Stimulated activated CD8-positive, alpha-beta memory T cell treated with anti-CD3 and anti-CD28 coated beads, Interleukin-4, amount 100 ng/mL, for 48 hours (primary cell): ENCODE data around the gene MGAM2.
"Not testable (repeated sequence)": the region's sequence is repeated elsewhere in the genome, so short reads cannot be mapped to it uniquely, and the experiment has no call there.

ENCODE experiments used
- DNase-seq: peaks from one replicate; pipeline ENCODE4 v3.0.0-alpha.2; 2020

Gene MGAM2

GRCh38 chr7:142111499-142111898 is at the start of gene MGAM2:
Gene MGAM2 (plus strand): TSS chr7:142111718. CDS start chr7:142116874, 5,156 bp downstream.
- no peak for DNase-seq

- DNase-seq: no peak
These were observed 47.7 kb upstream of the MGAM2 start for GRCh38 chr7:142063551-142064442.

GRCh38 chr7:142066536-142066935 is 45.0 kb upstream of the MGAM2 start:
- no peak for DNase-seq

GRCh38 chr7:142077762-142078161 is 33.8 kb upstream of the MGAM2 start:
- DNase-seq: no peak

GRCh38 chr7:142083605-142084004 is 27.9 kb upstream of the MGAM2 start:
- DNase-seq: no peak

- no peak for DNase-seq
These were observed 26.1 kb upstream of the MGAM2 start for GRCh38 chr7:142085428-142085827.

- DNase-seq: no peak
These were observed 23.4 kb upstream of the MGAM2 start for GRCh38 chr7:142088022-142088714.

GRCh38 chr7:142089035-142089434 is 22.5 kb upstream of the MGAM2 start:
- no peak for DNase-seq

GRCh38 chr7:142091961-142092360 is 19.6 kb upstream of the MGAM2 start:
- DNase-seq: no peak

- DNase-seq: no peak
These were observed 16.7 kb upstream of the MGAM2 start for GRCh38 chr7:142094861-142095260.

GRCh38 chr7:142097571-142097970 is 13.9 kb upstream of the MGAM2 start:
- no peak for DNase-seq

- no peak for DNase-seq
These were observed 13.5 kb upstream of the MGAM2 start for GRCh38 chr7:142098004-142098403.

GRCh38 chr7:142099347-142099746 is 12.2 kb upstream of the MGAM2 start:
- DNase-seq: not testable (repeated sequence)

GRCh38 chr7:142100634-142101033 is 10.9 kb upstream of the MGAM2 start:
- DNase-seq: no peak

GRCh38 chr7:142101794-142102193 is 9.7 kb upstream of the MGAM2 start:
- DNase-seq: not testable (repeated sequence)

GRCh38 chr7:142104550-142105527 is 6.7 kb upstream of the MGAM2 start:
- no peak for DNase-seq

- no peak for DNase-seq
These were observed 2.6 kb upstream of the MGAM2 start for GRCh38 chr7:142108728-142109505.

- no peak for DNase-seq
These were observed 1.4 kb upstream of the MGAM2 start for GRCh38 chr7:142110098-142110497.

GRCh38 chr7:142110638-142111037 is 880 bp upstream of the MGAM2 start:
- DNase-seq: no peak

GRCh38 chr7:142112086-142112485 is 568 bp downstream of the MGAM2 start:
- DNase-seq: no peak

GRCh38 chr7:142114207-142114606 is 2.7 kb downstream of the MGAM2 start:
- no peak for DNase-seq

- no peak for DNase-seq
These were observed 9.0 kb downstream of the MGAM2 start for GRCh38 chr7:142120524-142120923.
